ENCODE measurements around the gene SPRR2F.

GRCh38 chr1:153125536-153125935 is 12.2 kb upstream of the SPRR2F start:
- TF ChIP-seq CTCF (IDR thresholded peaks at IDR 0.05; ENCODE audit: insufficient read depth, low read length, poor library complexity, severe bottlenecking) (no peak), EZH2phosphoT487 (conservative IDR thresholded peaks at IDR 0.05; ENCODE audit: low read length) (no peak)
